HG03457 (cell line): ENCODE results near the gene FRMD4A.
"Not testable (repeated sequence)": the region's sequence is repeated elsewhere in the genome, so short reads cannot be mapped to it uniquely, and the experiment has no call there.

Experiments
- ATAC-seq: cut with Tn5 transposase; IDR thresholded peaks from one replicate; pipeline ENCODE4 v1.9.1; 2021; ENCODE audit warnings: moderate number of reproducible peaks; ENCODE audit not compliant: unreplicated experiment

The FRMD4A gene

GRCh38 chr10:13831711-13832141, 499.0 kb downstream of the FRMD4A start:
- no peak for ATAC-seq

- ATAC-seq, result no peak
These were observed 500.3 kb downstream of the FRMD4A start for GRCh38 chr10:13830385-13830784.

DNA sequence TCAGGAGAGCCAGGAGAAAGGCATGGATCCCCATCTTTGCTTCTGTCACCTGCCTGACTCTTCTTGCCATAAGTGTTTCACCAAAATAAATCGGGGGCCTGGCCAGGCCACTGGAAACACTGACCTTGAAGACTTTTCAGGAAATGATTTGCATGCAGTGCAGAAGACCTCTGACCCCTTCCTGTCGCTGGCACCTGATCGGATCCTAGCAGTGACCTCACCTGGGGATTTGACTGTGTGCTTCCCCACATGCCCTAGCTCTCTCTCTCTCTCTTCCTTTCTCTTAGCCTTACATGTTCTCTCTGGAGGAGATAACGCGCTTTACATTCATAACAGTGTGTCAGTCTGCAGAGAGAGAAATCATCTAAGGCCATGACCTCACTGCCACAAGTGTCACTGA, 500.9 kb downstream of the FRMD4A start:
- no peak for ATAC-seq

GRCh38 chr10:13828284-13828683, 502.4 kb downstream of the FRMD4A start:
- ATAC-seq, result not testable (repeated sequence)

- ATAC-seq, result no peak
These were observed 503.5 kb downstream of the FRMD4A start for GRCh38 chr10:13827076-13827797.

- ATAC-seq, result no peak
These were observed 506.9 kb downstream of the FRMD4A start for GRCh38 chr10:13823709-13824405.

GRCh38 chr10:13823096-13823708, 507.5 kb downstream of the FRMD4A start:
- ATAC-seq, result no peak

DNA sequence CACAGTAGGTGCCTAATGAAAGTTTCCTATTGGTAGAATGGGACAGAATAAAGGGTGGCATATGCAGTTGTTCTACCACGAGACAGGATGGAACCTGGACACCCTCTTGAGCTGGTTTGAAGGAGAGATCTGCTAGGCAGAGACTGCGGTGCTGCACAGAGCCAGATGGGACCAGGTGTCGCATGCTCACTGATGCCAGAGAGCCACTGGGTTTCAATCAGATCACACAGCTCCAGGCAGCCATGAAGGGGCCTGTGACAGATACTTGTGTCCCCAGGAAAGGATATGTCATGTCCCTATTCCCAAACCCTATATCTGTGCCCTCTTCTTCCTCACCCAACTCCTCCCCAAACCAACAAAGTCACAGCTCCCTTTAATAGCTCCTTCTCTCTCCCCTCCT, 508.2 kb downstream of the FRMD4A start:
- ATAC-seq, result no peak

- ATAC-seq, result no peak
These were observed 509.8 kb downstream of the FRMD4A start for GRCh38 chr10:13820964-13821337.

- ATAC-seq, result no peak
These were observed 510.4 kb downstream of the FRMD4A start for GRCh38 chr10:13820119-13820963.

DNA sequence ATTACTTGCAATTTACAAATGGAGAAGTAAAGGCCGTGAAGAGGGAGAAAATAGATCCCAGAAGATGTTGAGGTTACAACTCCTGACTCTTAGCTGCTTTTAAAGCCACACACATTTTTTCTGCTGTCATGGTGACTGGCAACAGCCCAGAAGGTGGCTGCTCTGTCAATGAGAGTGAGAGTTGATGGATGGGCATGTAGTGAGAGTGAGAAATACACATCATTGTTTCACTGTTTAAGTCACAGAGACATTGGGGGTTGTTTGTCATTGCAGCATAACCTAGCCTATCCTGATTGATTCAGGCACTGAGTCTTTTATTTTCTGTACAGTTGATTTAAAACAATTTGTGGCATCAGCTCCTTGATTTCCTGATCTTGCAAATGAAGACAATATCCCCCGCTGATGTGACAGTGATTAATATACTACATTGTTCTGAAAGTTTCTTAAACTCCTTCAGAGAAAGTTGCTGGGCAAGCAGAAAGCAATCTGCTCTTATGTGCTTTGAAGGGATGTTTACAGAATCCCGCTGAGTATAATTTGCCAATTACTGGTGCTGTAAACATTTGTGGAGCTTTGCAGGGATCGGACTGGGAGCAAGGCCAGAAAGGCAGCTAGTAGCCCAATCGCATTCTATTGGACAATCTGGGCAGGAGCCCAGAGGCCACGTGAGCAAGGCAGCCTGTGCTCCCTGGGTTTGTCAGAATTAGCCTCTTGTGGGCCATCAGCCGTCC, 514.4 kb downstream of the FRMD4A start:
- ATAC-seq, result no peak

- ATAC-seq, result no peak
These were observed 515.0 kb downstream of the FRMD4A start for GRCh38 chr10:13815756-13816155.

GRCh38 chr10:13813550-13813949, 517.2 kb downstream of the FRMD4A start:
- ATAC-seq, result no peak

DNA sequence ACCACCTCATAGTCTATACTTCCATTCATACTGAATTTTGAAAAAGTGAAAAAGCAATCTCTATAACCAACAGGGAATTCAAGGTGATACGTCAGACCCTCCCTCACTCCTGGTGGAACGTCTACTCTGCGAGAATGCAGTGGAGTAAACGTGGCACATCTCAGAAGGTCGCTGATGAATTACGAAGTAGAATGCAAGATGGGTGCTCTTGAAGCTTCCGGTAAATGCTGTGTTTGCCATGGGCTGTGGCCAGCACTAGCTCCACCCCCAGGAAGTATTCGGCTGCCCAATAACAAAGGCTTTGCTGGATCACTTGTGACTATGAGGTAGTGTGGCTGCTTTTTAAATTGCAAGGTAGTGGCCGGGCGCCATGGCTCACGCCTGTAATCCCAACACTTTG, 517.9 kb downstream of the FRMD4A start:
- no peak for ATAC-seq

DNA sequence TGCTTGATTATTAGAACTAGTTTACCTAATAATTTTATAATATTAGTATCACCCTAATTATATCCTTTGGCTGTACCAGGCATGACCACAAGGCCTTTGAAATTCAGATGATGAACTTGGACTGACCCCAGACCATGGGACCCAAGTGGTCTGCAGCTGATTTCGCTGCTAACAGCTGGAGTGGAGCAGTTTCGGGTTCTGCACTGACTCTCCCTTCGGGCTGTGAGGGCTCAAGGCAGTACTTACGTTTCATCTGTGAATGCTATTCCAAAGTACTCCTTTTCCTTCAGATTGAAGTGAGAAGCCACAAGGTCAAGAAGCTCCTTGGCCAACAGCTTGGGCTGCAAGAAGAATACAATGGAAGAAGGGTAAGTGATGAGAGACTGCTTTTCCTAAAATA, 520.2 kb downstream of the FRMD4A start:
- no peak for ATAC-seq

DNA sequence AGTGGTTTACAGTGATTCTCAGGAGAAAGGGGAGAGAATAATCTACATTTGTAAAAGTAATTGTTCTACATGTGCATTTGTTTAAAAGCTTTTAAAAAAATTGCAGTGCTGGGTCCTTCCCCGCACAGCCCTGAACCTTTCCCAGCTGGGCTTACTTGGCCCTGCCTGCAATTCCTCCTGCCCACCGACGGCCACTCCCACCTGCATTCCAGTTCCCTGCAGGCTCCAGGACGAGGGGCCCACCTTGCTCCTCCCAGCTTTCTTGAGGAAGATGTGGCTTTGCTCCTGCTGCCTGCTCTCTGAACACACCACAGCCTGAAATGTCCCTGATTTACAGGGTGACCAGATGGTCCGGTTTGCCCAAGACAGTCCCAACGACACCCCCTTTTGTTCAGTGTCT, 521.3 kb downstream of the FRMD4A start:
- ATAC-seq, result no peak

DNA sequence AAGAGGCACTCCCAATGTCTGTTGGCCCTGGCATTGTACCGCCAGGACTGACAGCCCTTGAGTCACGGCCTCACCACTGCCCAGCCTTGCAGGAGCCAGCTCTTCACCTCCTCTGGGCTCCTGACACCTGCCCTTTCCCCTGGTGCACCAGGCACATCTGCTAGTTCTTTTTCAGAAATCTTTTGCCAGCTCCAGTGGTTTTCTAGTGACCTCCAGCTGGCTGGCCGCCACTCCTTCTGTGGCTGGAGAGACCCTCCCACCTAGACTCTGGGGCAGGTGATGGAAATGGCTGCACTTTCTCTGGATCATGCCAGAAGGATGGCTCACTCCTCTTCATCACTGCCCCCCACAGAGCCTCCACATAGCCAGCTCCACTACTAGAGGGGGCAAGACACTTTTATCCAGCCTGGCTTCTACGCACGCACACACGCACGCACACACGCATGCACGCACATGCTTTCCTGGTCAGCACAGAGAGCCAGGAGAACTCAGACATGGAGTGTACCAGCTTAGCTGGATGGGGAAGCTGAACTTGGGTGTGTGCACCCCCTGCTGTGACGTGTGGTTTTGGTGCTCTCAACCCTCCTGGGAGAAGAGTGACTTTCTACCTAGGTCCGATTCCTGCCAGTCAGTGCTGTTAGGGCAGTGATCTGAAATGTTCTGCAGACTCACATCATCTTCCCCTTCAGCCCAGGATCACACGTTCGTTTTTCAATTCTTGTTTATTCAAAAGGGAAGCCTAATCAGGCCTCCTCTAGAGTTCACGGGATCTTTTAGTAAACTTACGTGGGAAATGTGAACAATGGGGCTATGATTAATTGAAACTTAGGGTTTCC, 522.0 kb downstream of the FRMD4A start:
- ATAC-seq, result no peak

DNA sequence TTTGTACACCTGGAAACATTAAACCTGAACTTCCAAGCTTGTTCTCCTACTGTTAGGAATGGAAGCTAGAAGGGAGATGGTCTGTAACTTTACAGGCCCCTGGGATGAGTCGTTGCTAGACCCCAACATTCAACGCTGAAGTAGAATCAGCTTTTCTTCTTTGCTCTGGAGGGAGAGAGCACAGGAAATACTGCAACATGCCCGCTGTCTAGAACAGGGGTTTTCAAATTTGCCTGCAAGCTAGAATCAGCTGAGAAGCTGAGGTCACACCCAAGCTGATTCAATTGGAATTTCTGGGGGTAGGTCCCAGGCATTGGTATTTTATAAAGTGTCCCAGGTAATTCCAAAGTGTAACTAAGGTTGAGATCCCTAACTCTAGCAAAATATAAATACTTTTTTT, 524.3 kb downstream of the FRMD4A start:
- ATAC-seq, result no peak
